MM.1S (cell line): ENCODE results near the gene SLC4A9.

Experiments
- EZH2 ChIP-seq: fragments of 300-600 bp; sonication (generic); optimal IDR thresholded peaks from 2 replicates; pipeline ENCODE3; 2017; ENCODE audit warnings: low read depth, mild to moderate bottlenecking, antibody characterized with exemption, low read length, mixed read lengths
- EZH2phosphoT487 ChIP-seq: fragments of 300-600 bp; sonication (generic); IDR thresholded peaks from 2 replicates; pipeline ENCODE4 v1.6.1; 2018; ENCODE audit warnings: antibody characterized with exemption, low read length
- TF ChIP-seq, protein P1 (sequence below): fragments of 300-600 bp; sonication (generic); IDR thresholded peaks from 2 replicates; pipeline ENCODE4 v1.5.1; 2016; ENCODE audit warnings: antibody characterized with exemption, low read length, mixed read lengths

DNA sequence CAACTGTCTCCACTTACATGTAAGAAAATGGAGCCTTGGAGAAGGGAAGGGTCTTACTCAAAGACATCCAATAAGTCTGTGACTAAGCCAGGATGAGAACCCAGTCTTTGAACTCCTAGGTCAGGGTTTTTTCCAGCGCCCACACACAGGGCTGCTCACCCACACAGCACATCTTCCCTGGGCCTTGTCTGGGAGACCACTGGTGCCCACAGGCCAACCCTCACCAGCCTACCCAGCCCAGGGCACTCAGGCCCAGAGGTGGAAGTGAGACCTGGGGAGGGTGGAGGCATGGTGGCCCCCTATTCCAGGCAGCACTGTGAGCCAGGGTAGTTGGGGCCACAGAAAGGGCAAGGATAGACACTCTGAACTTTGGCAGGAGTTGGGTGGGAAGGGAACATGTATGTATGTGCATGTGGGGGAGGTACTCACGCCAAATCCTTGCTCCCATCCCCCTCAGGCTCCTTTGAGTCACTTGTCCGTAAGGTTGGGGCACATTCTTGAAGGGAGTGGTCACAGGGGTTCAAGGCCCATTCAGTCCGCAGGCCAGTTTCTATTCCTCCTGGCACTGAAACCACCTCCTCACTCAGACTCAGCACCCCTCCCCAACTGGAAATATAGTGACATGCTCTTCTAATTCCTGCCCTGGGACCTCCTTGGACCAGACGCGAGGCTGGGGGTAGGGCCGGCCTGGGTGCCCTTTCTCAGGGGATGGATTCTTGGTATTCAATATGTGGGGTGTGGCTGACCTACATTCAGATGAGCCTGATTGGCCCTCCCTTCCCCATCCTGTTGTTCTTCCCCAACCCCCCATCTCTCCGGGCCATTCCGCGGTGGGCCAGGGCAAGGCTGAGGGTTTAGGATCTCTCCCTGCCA, 2.9 kb upstream of the SLC4A9 start:
- TF ChIP-seq, protein P1, sequence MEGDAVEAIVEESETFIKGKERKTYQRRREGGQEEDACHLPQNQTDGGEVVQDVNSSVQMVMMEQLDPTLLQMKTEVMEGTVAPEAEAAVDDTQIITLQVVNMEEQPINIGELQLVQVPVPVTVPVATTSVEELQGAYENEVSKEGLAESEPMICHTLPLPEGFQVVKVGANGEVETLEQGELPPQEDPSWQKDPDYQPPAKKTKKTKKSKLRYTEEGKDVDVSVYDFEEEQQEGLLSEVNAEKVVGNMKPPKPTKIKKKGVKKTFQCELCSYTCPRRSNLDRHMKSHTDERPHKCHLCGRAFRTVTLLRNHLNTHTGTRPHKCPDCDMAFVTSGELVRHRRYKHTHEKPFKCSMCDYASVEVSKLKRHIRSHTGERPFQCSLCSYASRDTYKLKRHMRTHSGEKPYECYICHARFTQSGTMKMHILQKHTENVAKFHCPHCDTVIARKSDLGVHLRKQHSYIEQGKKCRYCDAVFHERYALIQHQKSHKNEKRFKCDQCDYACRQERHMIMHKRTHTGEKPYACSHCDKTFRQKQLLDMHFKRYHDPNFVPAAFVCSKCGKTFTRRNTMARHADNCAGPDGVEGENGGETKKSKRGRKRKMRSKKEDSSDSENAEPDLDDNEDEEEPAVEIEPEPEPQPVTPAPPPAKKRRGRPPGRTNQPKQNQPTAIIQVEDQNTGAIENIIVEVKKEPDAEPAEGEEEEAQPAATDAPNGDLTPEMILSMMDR, result no peak
- TF ChIP-seq EZH2phosphoT487 (no peak), EZH2 (no peak)
